GM12878 (cell line): ENCODE results near the gene FUT3. TPM values are rescaled to one million over a fixed set of nuclear protein-coding genes. Genes with fewer than 3 reads are reported as not detected.

ENCODE experiments used
- ATAC-seq: fragments of 200-7000 bp; cut with Tn5 transposase; 3 replicates; pipeline ENCODE4 v1.9.1; 2020; ENCODE audit warnings: mild to moderate bottlenecking, moderate library complexity
- BruUV-seq: library from RNA; stranded (reverse); fragments of 400-500 nt; replicated peaks from 2 replicates; lab custom pipeline; 2021; lab: Mats Ljungman, UMichigan
- CTCF ChIA-PET: fragments of 300-600 bp; sonication (Branson Sonifier 250); formaldehyde crosslinking; extraction: SDS; loops from one replicate; lab custom pipeline; 2021; ENCODE audit warnings: inconsistent platforms; lab: Yijun Ruan, JAX
- POLR2A ChIA-PET: fragments of 350-600 bp; formaldehyde crosslinking; extraction: SDS; loops from one replicate; lab custom pipeline; 2021; ENCODE audit warnings: inconsistent platforms; lab: Charles Lee
- RAD21 ChIA-PET: fragments of 300-600 bp; sonication (Branson Sonifier 250); formaldehyde crosslinking; loops from one replicate; lab custom pipeline; 2023; ENCODE audit warnings: antibody characterized with exemption; ENCODE audit not compliant: unreplicated experiment; lab: Charles Lee
- SMC1A ChIA-PET: fragments of 300-600 bp; sonication (Branson Sonifier 250); formaldehyde crosslinking; loops from one replicate; lab custom pipeline; 2023; ENCODE audit not compliant: unreplicated experiment, uncharacterized antibody; lab: Charles Lee
- DNase-seq: peaks from one replicate; pipeline ENCODE4 v3.0.0-alpha.2; 2011; ENCODE audit warnings: low read depth, low spot score
- FAIRE-seq: peaks from 3 replicates; lab custom pipeline; 2011; peaks lifted over from hg19 to GRCh38; lab: Jason Lieb, UNC
- H2AFZ ChIP-seq: 2 replicates; pipeline ENCODE4 v1.6.0; 2011; ENCODE audit warnings: low read depth, low read length, control low read depth; ENCODE audit not compliant: control insufficient read depth
- H3K27ac ChIP-seq: 2 replicates; pipeline ENCODE4 v1.5.1; 2011; ENCODE audit warnings: control low read depth; ENCODE audit not compliant: control insufficient read depth, insufficient read depth
- H3K27me3 ChIP-seq, 2 experiments: replicated peaks in 1 of 2; 2 replicates each; pipeline versions ENCODE4 v1.6.0 to v1.6.1; 2011; ENCODE audit warnings: low read length in 1 of 2; ENCODE audit not compliant: control insufficient read depth in 2 of 2, insufficient read depth in 2 of 2
- H3K36me3 ChIP-seq, 2 experiments: 2 replicates each; pipeline ENCODE4 v1.5.1; 2011; ENCODE audit warnings: low read length in 1 of 2; ENCODE audit not compliant: control insufficient read depth in 2 of 2, insufficient read depth in 2 of 2
- H3K4me1 ChIP-seq: 2 replicates; pipeline ENCODE4 v1.6.1; 2011; ENCODE audit warnings: mild to moderate bottlenecking, low read length, moderate library complexity, mixed read lengths; ENCODE audit not compliant: control insufficient read depth, insufficient read depth
- H3K4me2 ChIP-seq: 2 replicates; pipeline ENCODE4 v1.6.0; 2011; ENCODE audit warnings: control low read depth; ENCODE audit not compliant: control insufficient read depth, insufficient read depth
- H3K4me3 ChIP-seq: fragments of 200-600 bp; sonication (generic); 2 replicates; pipeline ENCODE4 v1.5.1; 2016
- H3K79me2 ChIP-seq: 2 replicates; pipeline ENCODE4 v1.6.0; 2011; ENCODE audit warnings: low read length; ENCODE audit not compliant: control insufficient read depth, insufficient read depth
- H3K9ac ChIP-seq: 2 replicates; pipeline ENCODE4 v1.8.0; 2011; ENCODE audit warnings: low read length, control low read depth, mixed read lengths; ENCODE audit not compliant: control insufficient read depth, insufficient read depth
- H3K9me3 ChIP-seq: replicated peaks from 3 replicates; pipeline ENCODE4 v1.5.1; 2011; ENCODE audit warnings: mild to moderate bottlenecking, low read length; ENCODE audit not compliant: control insufficient read depth, insufficient read depth
- H4K20me1 ChIP-seq: 2 replicates; pipeline ENCODE4 v1.6.0; 2011; ENCODE audit not compliant: control insufficient read depth, insufficient read depth
- MTA2 ChIP-seq: fragments of 450-650 bp; IDR thresholded peaks from 2 replicates; pipeline ENCODE4 v1.6.1; 2016; ENCODE audit warnings: low read depth, mild to moderate bottlenecking, moderate library complexity
- SMAD5 ChIP-seq: IDR thresholded peaks from 2 replicates; pipeline ENCODE4 v1.6.1; 2016; ENCODE audit warnings: antibody characterized with exemption, low read depth
- SP1 ChIP-seq: IDR thresholded peaks from one replicate; pipeline ENCODE4 v1.6.1; 2011; ENCODE audit warnings: low read depth, low read length
- ZNF217 ChIP-seq: fragments of 450-650 bp; IDR thresholded peaks from 2 replicates; pipeline ENCODE4 v1.6.1; 2017; ENCODE audit warnings: antibody characterized with exemption, mild to moderate bottlenecking
- ZNF24 ChIP-seq: fragments of 450-650 bp; IDR thresholded peaks from 2 replicates; pipeline ENCODE4 v1.6.1; 2017; ENCODE audit warnings: antibody characterized with exemption, mild to moderate bottlenecking
- ZNF384 ChIP-seq: IDR thresholded peaks from 2 replicates; pipeline ENCODE4 v1.6.1; 2012; ENCODE audit warnings: low read depth, mild to moderate bottlenecking, low read length, improper control_type of control experiment, borderline replicate concordance
- ZSCAN29 ChIP-seq: fragments of 450-650 bp; IDR thresholded peaks from 2 replicates; pipeline ENCODE4 v1.6.1; 2017; ENCODE audit warnings: mild to moderate bottlenecking, moderate library complexity
- WGBS: methylation state at CpG from one replicate; pipeline ENCODE4 v1.1.6; 2016; ENCODE audit warnings: low lambda C conversion rate; ENCODE audit not compliant: insufficient replicate concordance, insufficient coverage; ENCODE audit errors: missing lambda C conversion rate; 5-methylcytosine and 5-hydroxymethylcytosine counted together
- in situ Hi-C: fragments of 300-500 bp; cut with MboI; formaldehyde crosslinking; loops from 9 replicates; pipeline ENCODE4 v1.14.3; 2018; ENCODE audit warnings: mixed read lengths
- intact Hi-C: fragments of 100-400 bp; cut with micrococcal nuclease; formaldehyde crosslinking; loops from one replicate; pipeline ENCODE4 v1.14.2; 2022; ENCODE audit not compliant: unreplicated experiment
- polyA plus RNA-seq, 11 experiments: library from polyadenylated mRNA; depleted of rRNA in 4 of 11; unstranded in 6 of 11; stranded (reverse) in 5 of 11; fragments of >200 nt; fragmentation: Nextera tagmentation in 4 of 11; fragmentation: Illumina TruSeq in 1 of 11; extraction: Ambion mirVana in 4 of 11; extraction: Trizol in 1 of 11; gene quantifications; 1 replicate in 1 of 11; 2 replicates in 10 of 11; pipeline versions ENCODE4 v1.2.1 to v1.2.3, GENCODE V29; 2011 to 2016; ENCODE audit warnings: inconsistent platforms in 2 of 11, missing spikeins in 2 of 11, low read depth in 1 of 11
- total RNA-seq, 4 experiments: library from RNA; depleted of rRNA in 3 of 4; stranded (reverse); fragments of >200 nt in 3 of 4; fragmentation: Illumina TruSeq in 1 of 4; extraction: Trizol in 1 of 4; gene quantifications; 2 replicates each; pipeline versions ENCODE4 v1.2.1 to v1.2.3, GENCODE V29; 2013 to 2021
- TF ChIP-seq, protein P1 (sequence below): fragments of 450-650 bp; IDR thresholded peaks from 2 replicates; pipeline ENCODE4 v1.6.1; 2017; ENCODE audit warnings: low read depth, mild to moderate bottlenecking, moderate library complexity
- TF ChIP-seq, protein P2 (sequence below): IDR thresholded peaks from 2 replicates; pipeline ENCODE4 v1.6.1; 2011; ENCODE audit warnings: borderline replicate concordance, low read depth, mild to moderate bottlenecking, moderate library complexity, mixed read lengths, low read length; ENCODE audit not compliant: insufficient read depth; ENCODE audit errors: extremely low read length
- TF ChIP-seq, protein P3 (sequence below): fragments of 450-650 bp; formaldehyde crosslinking; IDR thresholded peaks from 2 replicates; pipeline ENCODE4 v1.4.0; 2022; ENCODE audit warnings: mild to moderate bottlenecking, moderate library complexity
- TF ChIP-seq, protein P4 (sequence below): fragments of 150-350 bp; IDR thresholded peaks from 2 replicates; pipeline ENCODE4 v1.6.1; 2016; ENCODE audit warnings: low read depth, low read length
- TF ChIP-seq, protein P5 (sequence below): fragments of 450-650 bp; IDR thresholded peaks from 2 replicates; pipeline ENCODE4 v1.6.1; 2016; ENCODE audit warnings: mild to moderate bottlenecking

The FUT3 gene
- total and polyA plus RNA-seq, 10 of the 15 experiments (the other 5 are each of a cell fraction or from before 2014, with no cell fraction given), result 0.04 to 0.31 (median 0.07) TPM; not detected in 7

DNA sequence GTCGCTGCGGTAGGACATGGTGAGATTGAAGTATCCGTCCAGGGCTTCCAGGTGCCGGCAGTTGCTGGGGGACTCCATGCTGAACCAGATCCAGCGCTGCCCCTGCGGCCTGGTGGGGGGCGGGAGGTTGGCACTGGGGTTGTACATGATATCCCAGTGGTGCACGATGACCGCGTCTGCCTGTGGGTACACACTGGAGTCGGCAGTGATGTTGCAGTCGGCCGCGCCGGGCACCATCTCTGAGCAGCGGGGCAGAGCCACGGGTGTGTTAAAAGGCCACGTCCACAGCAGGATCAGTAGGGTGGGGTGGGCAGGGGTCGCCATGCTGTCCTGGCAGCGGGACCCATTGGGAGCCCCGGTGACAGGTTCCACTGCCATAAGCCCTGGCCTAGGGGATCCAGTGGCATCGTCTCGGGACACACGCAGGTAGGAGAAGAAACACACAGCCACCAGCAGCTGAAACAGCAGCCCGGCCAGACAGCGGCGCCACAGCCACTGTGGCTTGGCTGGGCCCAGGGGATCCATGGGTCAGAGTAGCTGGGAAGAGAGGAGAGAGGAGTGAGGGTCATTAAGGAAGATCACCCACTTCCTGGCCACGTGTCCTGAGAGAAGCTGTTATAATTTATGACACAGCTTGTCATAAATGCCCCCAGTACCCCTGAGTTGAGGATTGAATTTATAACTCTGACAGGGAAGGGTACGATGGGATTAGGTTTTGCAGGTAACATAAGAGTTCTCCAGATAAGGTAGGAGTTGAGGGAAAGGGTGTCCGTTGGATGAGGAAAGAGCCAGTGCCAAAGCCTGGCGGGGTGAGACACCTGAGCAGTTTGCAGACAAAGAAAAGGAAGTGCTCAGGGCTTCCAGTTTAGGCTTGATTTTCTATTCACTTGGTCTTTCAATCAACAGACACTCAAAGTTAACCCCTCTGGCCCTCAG is 16.2 kb upstream of the FUT3 start:
- Histone ChIP-seq H3K27ac (no peak overlapping the region), H3K9me3 (no peaks in the 10 kb centered on the region), H3K4me2 (no peak overlapping the region), H3K4me1 (no peaks in the 10 kb centered on the region), H3K36me3 (no peaks in the 10 kb centered on the region), H2AFZ (no peak overlapping the region), H3K4me3 (no peak overlapping the region), H4K20me1 (no peaks in the 10 kb centered on the region), H3K79me2 (no peaks in the 10 kb centered on the region), H3K9ac (no peak overlapping the region), H3K27me3 (no peaks in the 10 kb centered on the region)
- no TSS peak for BruUV-seq
- DNase-seq, result no peak
- FAIRE-seq, result no peak
- ChIA-PET RAD21 (interaction anchor here (0.6 kb wide), 1 partner anchor 70 kb away, joined by 4 read pairs; no protein-coding TSS in a partner anchor), POLR2A (no interaction called here), CTCF (no interaction called here), SMC1A (no interaction called here)
- WGBS, result 58% methylated on average over 28 of the region's 31 CpGs
- intact Hi-C loops (no loop called here), in situ Hi-C loops (no loop called here)
- ATAC-seq, result no peak
- TF ChIP-seq ZNF384 (no peak), MTA2 (no peak), SMAD5 (no peak), SP1 (no peak), ZNF24 (no peak), ZNF217 (no peak), ZSCAN29 (no peak)
- TF ChIP-seq, protein P1, sequence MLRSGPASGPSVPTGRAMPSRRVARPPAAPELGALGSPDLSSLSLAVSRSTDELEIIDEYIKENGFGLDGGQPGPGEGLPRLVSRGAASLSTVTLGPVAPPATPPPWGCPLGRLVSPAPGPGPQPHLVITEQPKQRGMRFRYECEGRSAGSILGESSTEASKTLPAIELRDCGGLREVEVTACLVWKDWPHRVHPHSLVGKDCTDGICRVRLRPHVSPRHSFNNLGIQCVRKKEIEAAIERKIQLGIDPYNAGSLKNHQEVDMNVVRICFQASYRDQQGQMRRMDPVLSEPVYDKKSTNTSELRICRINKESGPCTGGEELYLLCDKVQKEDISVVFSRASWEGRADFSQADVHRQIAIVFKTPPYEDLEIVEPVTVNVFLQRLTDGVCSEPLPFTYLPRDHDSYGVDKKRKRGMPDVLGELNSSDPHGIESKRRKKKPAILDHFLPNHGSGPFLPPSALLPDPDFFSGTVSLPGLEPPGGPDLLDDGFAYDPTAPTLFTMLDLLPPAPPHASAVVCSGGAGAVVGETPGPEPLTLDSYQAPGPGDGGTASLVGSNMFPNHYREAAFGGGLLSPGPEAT, result no peak
- TF ChIP-seq, protein P2, sequence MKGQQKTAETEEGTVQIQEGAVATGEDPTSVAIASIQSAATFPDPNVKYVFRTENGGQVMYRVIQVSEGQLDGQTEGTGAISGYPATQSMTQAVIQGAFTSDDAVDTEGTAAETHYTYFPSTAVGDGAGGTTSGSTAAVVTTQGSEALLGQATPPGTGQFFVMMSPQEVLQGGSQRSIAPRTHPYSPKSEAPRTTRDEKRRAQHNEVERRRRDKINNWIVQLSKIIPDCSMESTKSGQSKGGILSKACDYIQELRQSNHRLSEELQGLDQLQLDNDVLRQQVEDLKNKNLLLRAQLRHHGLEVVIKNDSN, result no peak
- TF ChIP-seq, protein P3, sequence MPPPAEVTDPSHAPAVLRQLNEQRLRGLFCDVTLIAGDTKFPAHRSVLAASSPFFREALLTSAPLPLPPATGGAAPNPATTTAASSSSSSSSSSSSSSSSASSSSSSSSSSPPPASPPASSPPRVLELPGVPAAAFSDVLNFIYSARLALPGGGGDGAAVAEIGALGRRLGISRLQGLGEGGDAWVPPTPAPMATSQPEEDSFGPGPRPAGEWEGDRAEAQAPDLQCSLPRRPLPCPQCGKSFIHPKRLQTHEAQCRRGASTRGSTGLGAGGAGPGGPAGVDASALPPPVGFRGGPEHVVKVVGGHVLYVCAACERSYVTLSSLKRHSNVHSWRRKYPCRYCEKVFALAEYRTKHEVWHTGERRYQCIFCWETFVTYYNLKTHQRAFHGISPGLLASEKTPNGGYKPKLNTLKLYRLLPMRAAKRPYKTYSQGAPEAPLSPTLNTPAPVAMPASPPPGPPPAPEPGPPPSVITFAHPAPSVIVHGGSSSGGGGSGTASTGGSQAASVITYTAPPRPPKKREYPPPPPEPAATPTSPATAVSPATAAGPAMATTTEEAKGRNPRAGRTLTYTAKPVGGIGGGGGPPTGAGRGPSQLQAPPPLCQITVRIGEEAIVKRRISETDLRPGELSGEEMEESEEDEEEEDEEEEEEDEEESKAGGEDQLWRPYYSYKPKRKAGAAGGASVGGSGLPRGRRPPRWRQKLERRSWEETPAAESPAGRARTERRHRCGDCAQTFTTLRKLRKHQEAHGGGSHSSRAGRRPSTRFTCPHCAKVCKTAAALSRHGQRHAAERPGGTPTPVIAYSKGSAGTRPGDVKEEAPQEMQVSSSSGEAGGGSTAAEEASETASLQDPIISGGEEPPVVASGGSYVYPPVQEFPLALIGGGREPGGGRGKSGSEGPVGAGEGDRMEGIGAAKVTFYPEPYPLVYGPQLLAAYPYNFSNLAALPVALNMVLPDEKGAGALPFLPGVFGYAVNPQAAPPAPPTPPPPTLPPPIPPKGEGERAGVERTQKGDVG (CRISPR knock-in tag), result no peak
- TF ChIP-seq, protein P4, sequence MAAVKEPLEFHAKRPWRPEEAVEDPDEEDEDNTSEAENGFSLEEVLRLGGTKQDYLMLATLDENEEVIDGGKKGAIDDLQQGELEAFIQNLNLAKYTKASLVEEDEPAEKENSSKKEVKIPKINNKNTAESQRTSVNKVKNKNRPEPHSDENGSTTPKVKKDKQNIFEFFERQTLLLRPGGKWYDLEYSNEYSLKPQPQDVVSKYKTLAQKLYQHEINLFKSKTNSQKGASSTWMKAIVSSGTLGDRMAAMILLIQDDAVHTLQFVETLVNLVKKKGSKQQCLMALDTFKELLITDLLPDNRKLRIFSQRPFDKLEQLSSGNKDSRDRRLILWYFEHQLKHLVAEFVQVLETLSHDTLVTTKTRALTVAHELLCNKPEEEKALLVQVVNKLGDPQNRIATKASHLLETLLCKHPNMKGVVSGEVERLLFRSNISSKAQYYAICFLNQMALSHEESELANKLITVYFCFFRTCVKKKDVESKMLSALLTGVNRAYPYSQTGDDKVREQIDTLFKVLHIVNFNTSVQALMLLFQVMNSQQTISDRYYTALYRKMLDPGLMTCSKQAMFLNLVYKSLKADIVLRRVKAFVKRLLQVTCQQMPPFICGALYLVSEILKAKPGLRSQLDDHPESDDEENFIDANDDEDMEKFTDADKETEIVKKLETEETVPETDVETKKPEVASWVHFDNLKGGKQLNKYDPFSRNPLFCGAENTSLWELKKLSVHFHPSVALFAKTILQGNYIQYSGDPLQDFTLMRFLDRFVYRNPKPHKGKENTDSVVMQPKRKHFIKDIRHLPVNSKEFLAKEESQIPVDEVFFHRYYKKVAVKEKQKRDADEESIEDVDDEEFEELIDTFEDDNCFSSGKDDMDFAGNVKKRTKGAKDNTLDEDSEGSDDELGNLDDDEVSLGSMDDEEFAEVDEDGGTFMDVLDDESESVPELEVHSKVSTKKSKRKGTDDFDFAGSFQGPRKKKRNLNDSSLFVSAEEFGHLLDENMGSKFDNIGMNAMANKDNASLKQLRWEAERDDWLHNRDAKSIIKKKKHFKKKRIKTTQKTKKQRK, result no peak
- TF ChIP-seq, protein P5, sequence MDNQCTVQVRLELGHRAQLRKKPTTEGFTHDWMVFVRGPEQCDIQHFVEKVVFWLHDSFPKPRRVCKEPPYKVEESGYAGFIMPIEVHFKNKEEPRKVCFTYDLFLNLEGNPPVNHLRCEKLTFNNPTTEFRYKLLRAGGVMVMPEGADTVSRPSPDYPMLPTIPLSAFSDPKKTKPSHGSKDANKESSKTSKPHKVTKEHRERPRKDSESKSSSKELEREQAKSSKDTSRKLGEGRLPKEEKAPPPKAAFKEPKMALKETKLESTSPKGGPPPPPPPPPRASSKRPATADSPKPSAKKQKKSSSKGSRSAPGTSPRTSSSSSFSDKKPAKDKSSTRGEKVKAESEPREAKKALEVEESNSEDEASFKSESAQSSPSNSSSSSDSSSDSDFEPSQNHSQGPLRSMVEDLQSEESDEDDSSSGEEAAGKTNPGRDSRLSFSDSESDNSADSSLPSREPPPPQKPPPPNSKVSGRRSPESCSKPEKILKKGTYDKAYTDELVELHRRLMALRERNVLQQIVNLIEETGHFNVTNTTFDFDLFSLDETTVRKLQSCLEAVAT, result no peak
